Ascending aorta (tissue), 2 donors: ENCODE measurements around the gene SLC26A1. TPM values are rescaled to one million over a fixed set of nuclear protein-coding genes. Genes with fewer than 3 reads are reported as not detected.

Source experiments
- DNase-seq, 2 donors: peaks; one replicate each; pipeline ENCODE4 v3.0.0-alpha.2; 2019; ENCODE audit warnings: low spot score in 2 of 2
- H3K27ac ChIP-seq, 2 donors: fragments of 200-600 bp; sonication (generic); one replicate each; pipeline ENCODE4 v1.5.1; 2016 to 2017; ENCODE audit warnings: mild to moderate bottlenecking in 1 of 2
- H3K27me3 ChIP-seq: fragments of 200-600 bp; sonication (generic); one replicate; pipeline ENCODE4 v1.5.1; 2017
- H3K36me3 ChIP-seq, 2 donors: fragments of 200-600 bp; sonication (generic); one replicate each; pipeline ENCODE4 v1.5.1; 2016
- H3K4me1 ChIP-seq, 2 donors: fragments of 200-600 bp; sonication (generic); one replicate each; pipeline ENCODE4 v1.5.1; 2016 to 2017; ENCODE audit warnings: mild to moderate bottlenecking in 1 of 2
- H3K4me3 ChIP-seq, 2 donors: fragments of 200-600 bp; sonication (generic); one replicate each; pipeline ENCODE4 v1.5.1; 2016 to 2017; ENCODE audit warnings: mild to moderate bottlenecking in 1 of 2
- H3K9me3 ChIP-seq, 2 donors: fragments of 200-600 bp; sonication (generic); one replicate each; pipeline ENCODE4 v1.5.1; 2016
- intact Hi-C: fragments of 100-400 bp; cut with DNase I; formaldehyde crosslinking; loops from one replicate; pipeline ENCODE4 v1.15.1; 2023
- total RNA-seq: library from RNA; depleted of rRNA; stranded (reverse); fragments of >200 nt; gene quantifications from one replicate; pipeline ENCODE4 v1.1.0, GENCODE V29; 2016
- TF ChIP-seq, protein P1 (sequence below), 3 experiments: fragments of 200-600 bp in 2 of 3; fragments of 450-650 bp in 1 of 3; sonication (generic) in 2 of 3; IDR thresholded peaks; one replicate each; pipeline ENCODE4 v1.5.1; 2016 to 2019; ENCODE audit warnings: antibody characterized with exemption in 3 of 3, mild to moderate bottlenecking in 1 of 3, moderate library complexity in 1 of 3

Gene SLC26A1
- total RNA-seq, 1 donor from 2014 or later = not detected

DNA sequence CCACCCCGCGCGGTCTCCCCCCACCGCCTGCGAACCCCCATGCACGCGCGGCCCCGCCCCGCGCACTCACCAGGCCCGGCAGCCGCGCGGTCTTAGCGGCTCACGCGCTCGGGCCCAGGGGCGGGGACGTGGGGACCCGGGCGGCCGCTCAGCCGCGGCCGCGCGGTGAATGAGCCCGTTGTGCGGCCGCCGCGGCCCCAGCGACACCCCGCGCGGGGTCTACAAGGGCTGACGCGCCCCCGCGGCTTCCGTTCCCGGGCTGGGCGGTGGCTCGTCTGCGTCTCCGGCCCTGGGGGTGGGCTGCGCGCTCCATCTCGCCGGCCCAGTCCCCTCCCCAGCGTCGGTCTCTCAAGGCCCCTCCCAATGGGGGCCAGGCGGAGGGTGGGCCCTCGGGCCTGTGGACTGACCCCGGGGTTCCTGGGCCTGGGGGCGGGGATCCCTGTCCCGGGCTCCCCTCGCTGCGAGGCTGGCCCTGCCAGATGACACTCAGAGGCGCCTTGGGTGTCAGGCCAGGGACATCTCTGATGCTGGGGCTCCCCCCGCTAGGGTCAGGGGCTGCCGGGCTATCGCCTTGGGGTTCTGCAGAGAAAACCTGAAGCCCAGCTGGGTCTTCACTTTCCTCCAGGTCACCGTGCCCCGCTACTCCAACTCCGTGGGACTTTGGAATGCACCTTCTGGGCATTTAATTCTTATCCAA is 4.3 kb upstream of the SLC26A1 start:
- TF ChIP-seq, protein P1, sequence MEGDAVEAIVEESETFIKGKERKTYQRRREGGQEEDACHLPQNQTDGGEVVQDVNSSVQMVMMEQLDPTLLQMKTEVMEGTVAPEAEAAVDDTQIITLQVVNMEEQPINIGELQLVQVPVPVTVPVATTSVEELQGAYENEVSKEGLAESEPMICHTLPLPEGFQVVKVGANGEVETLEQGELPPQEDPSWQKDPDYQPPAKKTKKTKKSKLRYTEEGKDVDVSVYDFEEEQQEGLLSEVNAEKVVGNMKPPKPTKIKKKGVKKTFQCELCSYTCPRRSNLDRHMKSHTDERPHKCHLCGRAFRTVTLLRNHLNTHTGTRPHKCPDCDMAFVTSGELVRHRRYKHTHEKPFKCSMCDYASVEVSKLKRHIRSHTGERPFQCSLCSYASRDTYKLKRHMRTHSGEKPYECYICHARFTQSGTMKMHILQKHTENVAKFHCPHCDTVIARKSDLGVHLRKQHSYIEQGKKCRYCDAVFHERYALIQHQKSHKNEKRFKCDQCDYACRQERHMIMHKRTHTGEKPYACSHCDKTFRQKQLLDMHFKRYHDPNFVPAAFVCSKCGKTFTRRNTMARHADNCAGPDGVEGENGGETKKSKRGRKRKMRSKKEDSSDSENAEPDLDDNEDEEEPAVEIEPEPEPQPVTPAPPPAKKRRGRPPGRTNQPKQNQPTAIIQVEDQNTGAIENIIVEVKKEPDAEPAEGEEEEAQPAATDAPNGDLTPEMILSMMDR (IDR thresholded peaks at IDR 0.05) = no peak
- peaks cover 38% of the 10 kb centered on the region for H3K27me3 ChIP-seq
- intact Hi-C loops = no loop called here

DNA sequence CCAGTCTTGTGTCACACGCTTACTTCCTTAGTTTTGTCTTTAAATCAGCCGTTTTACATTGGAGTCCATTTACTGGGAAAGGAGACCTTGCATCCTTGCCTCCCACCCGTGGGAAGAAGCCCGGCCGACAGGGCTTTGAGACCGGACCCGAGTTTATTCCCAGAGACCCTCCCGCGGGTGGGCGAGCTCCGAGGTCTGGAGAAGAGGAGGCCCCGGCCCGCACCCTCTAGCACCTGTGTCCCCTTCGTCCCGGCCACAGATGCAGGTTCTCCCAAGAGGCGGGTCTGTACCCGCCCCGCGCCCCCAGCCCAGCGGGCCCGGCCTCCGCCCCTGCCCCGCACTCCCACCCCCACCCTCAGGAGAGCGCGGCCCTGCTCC is 3.8 kb upstream of the SLC26A1 start:
- Histone ChIP-seq H3K4me3 (peak overlapping the region; percentile 29 to 47), H3K36me3 (no peaks in the 10 kb centered on the region), H3K27me3 (peaks cover 33% of the 10 kb centered on the region), H3K4me1 (peaks cover under 1 to 3% of the 10 kb centered on the region in 2 donors), H3K9me3 (no peaks in the 10 kb centered on the region), H3K27ac (no peak overlapping the region)
- TF ChIP-seq, protein P1 (IDR thresholded peaks at IDR 0.05) = no peak
- DNase-seq = no peak
- intact Hi-C loops = no loop called here

More for the DNA sequence above, 4.3 kb upstream of the SLC26A1 start:
- no peak for DNase-seq
- Histone ChIP-seq H3K36me3 (no peaks in the 10 kb centered on the region), H3K27ac (no peak overlapping the region), H3K4me1 (peaks cover 6 to 8% of the 10 kb centered on the region in 2 donors), H3K4me3 (peak overlapping the region; percentile 29 to 47), H3K9me3 (no peaks in the 10 kb centered on the region)

DNA sequence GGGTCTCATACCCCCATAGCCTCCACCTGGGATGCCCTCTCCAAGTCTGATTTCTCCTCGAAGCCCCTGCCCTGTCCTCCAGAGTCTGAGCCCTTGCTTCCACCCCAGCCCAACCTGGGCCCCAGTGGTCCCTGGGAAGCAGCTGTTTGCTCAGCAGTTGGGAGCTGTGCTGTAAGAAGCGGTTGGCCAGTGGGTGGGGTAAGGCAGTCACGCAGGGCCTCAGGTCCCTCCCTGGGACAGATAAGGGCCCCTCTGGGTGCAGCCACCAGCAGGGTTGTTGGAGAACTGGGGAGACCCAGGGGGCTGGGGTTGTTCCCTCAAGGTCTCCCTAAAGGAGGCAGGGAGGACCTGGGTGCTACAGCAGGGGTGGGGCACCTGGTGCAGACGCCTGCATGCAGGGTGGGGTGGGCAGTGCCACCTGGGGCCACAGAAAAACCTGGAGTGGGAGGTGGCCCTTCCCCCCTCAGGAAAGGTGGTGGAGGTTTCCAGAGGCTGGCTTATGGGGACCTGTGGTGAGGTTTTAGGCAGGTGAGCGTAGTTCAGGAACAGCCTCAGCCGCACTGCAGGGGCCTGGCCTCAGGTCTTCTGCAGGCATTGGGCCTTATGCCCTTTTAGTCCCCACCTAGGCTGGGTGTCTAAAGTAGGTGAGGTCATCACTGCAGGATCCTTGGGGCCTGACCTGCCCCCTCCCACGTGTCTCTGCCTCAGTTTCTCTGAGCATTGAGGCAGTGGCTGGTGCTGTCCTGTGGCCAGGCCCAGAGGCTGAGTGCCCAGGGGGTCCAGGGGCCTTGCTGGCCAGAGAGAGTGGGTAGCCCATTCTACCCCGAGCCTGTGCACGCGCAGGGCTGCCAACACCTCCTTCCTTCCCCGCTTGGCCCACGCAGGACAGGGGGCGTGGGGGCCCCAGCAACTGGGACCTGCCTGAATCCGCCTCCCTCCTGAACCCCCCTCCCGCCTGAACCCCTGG is 3.1 kb upstream of the SLC26A1 start:
- no peaks in the 10 kb centered on the region for H3K9me3 ChIP-seq
- peaks cover 26% of the 10 kb centered on the region for H3K27me3 ChIP-seq

DNA sequence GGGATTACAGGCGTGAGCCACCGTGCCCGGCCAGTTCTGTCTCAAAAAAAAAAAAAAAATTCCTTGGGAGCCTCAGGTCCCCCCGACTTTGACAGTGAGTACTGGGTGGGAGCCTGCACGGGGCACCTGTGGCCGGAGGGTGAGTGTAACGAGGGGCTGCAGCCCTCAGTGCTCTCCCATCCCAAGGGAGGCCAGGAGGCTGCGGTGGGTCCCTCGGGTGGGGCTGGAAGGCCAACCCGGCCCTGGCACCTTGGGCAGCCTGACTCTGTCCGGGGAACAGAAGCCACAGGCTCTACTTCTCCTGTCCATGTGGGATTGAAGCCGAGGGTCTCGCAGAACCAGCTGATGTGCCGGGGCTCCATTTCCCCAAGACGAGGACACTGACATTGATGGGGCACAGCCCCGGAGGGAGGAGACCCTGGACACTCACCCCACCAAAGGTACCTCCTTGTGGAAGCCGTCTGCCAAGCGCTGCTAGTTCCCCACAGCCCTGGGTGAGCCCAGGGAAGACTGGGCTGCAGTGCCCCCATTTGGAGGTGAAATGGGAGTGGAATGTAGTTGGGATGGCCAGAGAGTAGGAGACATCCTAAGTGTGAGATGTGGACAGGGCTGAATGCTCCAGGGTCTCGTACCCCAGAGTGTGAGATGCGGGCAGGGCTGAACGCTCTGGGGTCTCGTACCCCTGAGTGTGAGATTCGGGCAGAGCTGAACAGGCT is 2.3 kb upstream of the SLC26A1 start:
- Histone ChIP-seq H3K9me3 (no peaks in the 10 kb centered on the region), H3K36me3 (peaks cover 6 to 8% of the 10 kb centered on the region in 2 donors), H3K27me3 (peaks cover 18% of the 10 kb centered on the region), H3K27ac (no peak overlapping the region), H3K4me1 (peaks cover 0 to 3% of the 10 kb centered on the region in 2 donors), H3K4me3 (no peak overlapping the region)
- TF ChIP-seq, protein P1 (IDR thresholded peaks at IDR 0.05) = no peak
- DNase-seq = no peak
- intact Hi-C loops = no loop called here

More for the DNA sequence above, 3.1 kb upstream of the SLC26A1 start:
- Histone ChIP-seq H3K36me3 (peaks cover 0 to 5% of the 10 kb centered on the region in 2 donors), H3K27ac (no peak overlapping the region), H3K4me3 (no peak overlapping the region), H3K4me1 (peaks cover 0 to 3% of the 10 kb centered on the region in 2 donors)
- no peak for DNase-seq
- TF ChIP-seq, protein P1 (IDR thresholded peaks at IDR 0.05) = no peak
- intact Hi-C loops = no loop called here

DNA sequence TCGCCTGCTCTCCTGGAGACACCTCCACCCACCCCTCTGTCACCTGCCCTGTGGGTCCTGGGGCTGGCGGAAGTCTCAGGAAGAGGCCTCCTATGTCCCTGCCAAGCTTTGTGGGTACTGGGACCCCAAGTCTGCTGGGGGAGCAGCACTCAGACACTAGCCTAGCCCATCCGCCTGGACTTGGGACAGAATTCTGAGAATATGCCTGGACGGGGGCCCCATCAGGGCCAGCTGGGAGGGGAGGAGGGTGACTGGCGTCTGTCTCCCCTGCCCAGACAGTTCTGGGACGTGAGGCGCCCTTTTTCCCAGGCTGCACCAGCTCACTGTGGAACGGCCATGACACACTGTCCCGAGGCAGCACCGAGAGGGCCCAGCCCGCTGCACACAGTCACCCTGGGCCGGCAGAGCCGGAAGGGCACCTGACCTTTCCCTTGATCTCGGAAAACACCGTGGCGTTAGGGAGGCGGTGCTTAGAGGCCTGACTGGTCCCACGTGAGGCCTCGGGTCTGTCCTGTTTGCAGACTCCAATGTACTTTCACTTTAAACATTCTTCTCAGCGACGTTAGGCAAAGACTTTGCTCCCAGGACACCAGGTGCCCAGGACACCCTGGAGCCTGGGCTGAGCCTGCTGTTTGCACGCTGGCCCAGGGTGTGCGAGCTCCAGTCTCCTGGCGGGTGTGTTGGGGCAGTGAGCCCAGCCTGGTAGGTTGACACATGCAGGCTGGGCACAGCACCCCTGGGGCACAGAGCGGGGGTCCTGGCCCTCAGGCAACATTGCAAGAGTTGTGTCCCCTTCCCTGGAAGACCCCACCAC is 700 bp downstream of the SLC26A1 start:
- Histone ChIP-seq H3K27ac (no peak overlapping the region), H3K9me3 (no peaks in the 10 kb centered on the region), H3K27me3 (peaks cover 7% of the 10 kb centered on the region), H3K36me3 (peaks cover 11 to 19% of the 10 kb centered on the region in 2 donors), H3K4me3 (no peak overlapping the region), H3K4me1 (peaks cover 4 to 8% of the 10 kb centered on the region in 2 donors)
- TF ChIP-seq, protein P1 (IDR thresholded peaks at IDR 0.05) = no peak
- DNase-seq = no peak
- intact Hi-C loops = no loop called here
